ENCODE data around the gene CAPZB.

- TF ChIP-seq CTCF (conservative IDR thresholded peaks at IDR 0.05) (no peak), ZFX (IDR thresholded peaks at IDR 0.05) (no peak)
Measured at GRCh38 chr1:19528438-19528837, 43.1 kb upstream of the CAPZB start.
